ENCODE data around the gene LANCL3.
A peak's percentile ranks its signal among the peaks of the same experiment; 100 is the strongest.

Gene LANCL3

GRCh38 chrX:37653397-37654085, 82.1 kb downstream of the LANCL3 start:
- no peak overlapping the region for H3K4me3 ChIP-seq (ENCODE audit: low read depth, low read length)
- TF ChIP-seq CTCF (IDR thresholded peaks at IDR 0.05; ENCODE audit: control insufficient read depth, extremely low read depth, insufficient read depth), result no peak
- no peak for DNase-seq (ENCODE audit: low read depth)

- no peak for DNase-seq (ENCODE audit: low read depth)
- no peak overlapping the region for H3K4me3 ChIP-seq (ENCODE audit: low read depth, low read length)
- no peak for TF ChIP-seq CTCF (IDR thresholded peaks at IDR 0.05; ENCODE audit: control insufficient read depth, extremely low read depth, insufficient read depth)
These were observed 87.0 kb downstream of the LANCL3 start for GRCh38 chrX:37658343-37659030.

DNA sequence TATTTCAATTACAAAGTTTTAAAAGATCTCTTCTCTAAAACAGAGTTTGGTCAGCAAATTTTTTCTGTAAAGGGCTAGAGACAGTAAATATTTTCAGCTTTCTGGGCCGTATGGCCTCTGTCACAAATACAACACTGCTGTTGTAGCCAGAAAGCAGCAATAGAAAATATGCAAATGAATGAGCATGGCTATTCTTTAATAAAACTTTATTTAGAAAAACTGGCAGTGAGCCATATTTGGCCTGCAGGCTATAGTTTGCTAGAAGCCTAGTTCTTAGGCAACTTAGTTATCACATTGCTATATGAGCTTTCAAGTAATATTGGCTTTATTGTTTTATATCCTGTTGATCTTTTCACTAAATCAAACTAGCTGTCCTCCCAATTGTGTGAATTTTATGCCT, 87.6 kb downstream of the LANCL3 start:
- no peak for TF ChIP-seq CTCF (IDR thresholded peaks at IDR 0.05; ENCODE audit: control insufficient read depth, extremely low read depth, insufficient read depth)
- no peak for DNase-seq (ENCODE audit: low read depth)
- H3K4me3 ChIP-seq (ENCODE audit: low read depth, low read length), result no peak overlapping the region

DNA sequence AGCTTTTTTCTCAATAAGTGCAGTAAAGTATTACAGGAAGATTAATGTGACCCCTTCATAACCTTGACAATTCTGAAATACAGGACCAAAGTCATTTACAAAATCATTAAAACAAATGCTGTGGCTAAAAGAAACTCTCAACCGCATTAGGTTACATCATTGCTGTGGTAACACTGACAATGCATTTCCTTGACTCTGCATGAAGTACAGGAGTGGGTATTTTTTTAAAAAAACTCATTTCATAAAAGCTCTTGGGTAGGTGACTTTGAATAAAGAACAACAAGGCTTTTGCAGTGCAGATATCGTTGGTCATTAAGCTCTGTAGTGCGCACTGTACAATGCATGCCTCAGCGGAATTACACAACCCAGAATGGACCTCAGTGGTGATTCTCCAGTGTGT, 90.7 kb downstream of the LANCL3 start:
- DNase-seq (ENCODE audit: low read depth), result no peak
- TF ChIP-seq CTCF (IDR thresholded peaks at IDR 0.05; ENCODE audit: control insufficient read depth, extremely low read depth, insufficient read depth), result no peak
- H3K4me3 ChIP-seq (ENCODE audit: low read depth, low read length), result no peak overlapping the region

DNA sequence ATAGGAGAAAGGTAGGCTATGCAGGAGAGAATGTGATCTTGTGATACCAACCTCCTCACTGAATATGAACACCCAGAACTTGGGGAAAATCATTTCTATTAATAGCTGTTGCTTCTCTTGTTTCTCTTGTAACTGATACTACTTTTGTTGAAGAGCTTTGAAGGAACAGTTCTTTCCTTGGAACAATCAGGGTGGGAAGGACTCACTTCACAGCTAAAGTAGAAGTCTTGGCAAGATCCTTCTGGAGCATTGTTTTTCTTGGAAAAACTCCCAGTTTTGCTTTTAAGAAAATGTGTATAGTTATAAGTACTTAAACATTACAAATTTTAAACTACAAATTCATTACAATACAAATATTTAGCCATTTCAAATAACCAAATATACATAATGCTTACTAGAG, 95.1 kb downstream of the LANCL3 start:
- H3K4me3 ChIP-seq (ENCODE audit: low read depth, low read length), result no peak overlapping the region
- peak; percentile 50 for DNase-seq (ENCODE audit: low read depth)
- TF ChIP-seq CTCF (IDR thresholded peaks at IDR 0.05; ENCODE audit: control insufficient read depth, extremely low read depth, insufficient read depth), result no peak

GRCh38 chrX:37667141-37667540, 95.7 kb downstream of the LANCL3 start:
- H3K4me3 ChIP-seq (ENCODE audit: low read depth, low read length), result no peak overlapping the region
- no peak for TF ChIP-seq CTCF (IDR thresholded peaks at IDR 0.05; ENCODE audit: control insufficient read depth, extremely low read depth, insufficient read depth)
- no peak for DNase-seq (ENCODE audit: low read depth)

Data from LNCaP clone FGC (cell line).